ENCODE results near the gene ZBTB16.

GRCh38 chr11:114044042-114044871 lies 15.3 kb upstream of the ZBTB16 start:
- TF ChIP-seq CTCF (IDR thresholded peaks at IDR 0.05) = no peak
- TF ChIP-seq POLR2A (IDR thresholded peaks at IDR 0.05) = no peak

Measured in testis (tissue), 2 donors.